OCI-LY3 (cell line): ENCODE data around the gene SERPINA4.

ENCODE experiments used
- CTCF ChIP-seq: fragments of 200-600, 300-600 bp; sonication (generic); IDR thresholded peaks from 2 replicates; pipeline ENCODE4 v1.5.1; 2014; ENCODE audit warnings: antibody characterized with exemption, low read length, low read depth
- EZH2phosphoT487 ChIP-seq: fragments of 200-600 bp; shearing (Covaris generic); IDR thresholded peaks from 2 replicates; pipeline ENCODE4 v1.6.1; 2018; ENCODE audit warnings: antibody characterized with exemption, mixed run types, low read depth

DNA sequence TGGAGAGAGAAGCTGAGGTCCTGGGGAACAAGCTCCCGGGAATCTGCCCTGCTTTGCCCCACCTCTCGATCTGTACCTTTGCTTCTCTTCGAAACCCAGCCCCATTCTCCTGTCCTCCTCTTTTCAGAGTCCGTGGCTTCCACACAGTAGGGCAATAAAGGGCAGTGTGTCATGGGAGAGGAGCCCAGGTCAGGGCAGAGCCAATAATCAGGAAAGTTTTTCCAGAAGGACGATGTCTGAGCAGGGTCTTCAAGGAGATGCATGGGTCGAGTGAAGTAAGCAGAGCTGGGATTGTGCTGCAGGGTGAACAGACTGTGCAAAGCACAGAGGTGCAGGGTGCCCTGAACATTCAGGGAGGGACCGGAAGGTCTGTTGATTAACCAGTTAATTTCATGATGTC is 22.1 kb upstream of the SERPINA4 start:
- TF ChIP-seq CTCF: no peak
- no peak for TF ChIP-seq EZH2phosphoT487
